ENCODE results near the gene TTC1.

DNA sequence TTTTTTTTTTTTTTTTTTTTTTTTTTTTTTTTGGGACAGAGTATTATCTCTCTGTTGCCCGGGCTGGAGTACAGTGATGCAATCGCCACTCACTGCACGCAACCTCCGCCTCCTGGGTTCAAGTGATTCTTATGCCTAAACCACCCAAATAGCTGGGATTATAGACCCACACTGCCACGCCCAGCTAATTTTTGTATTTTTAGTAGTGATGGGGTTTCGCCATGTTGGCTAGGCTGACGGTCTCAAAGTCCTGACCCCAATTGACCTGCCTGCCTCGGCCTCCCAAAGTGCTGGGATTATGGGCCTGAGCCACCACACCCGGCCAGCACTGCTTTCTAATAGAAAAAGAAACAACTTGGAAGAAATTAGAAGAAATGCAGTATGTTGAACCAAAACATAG, 39.2 kb downstream of the TTC1 start:
- no peak for TF ChIP-seq POLR2A (IDR thresholded peaks at IDR 0.05)
- TF ChIP-seq, protein P1, sequence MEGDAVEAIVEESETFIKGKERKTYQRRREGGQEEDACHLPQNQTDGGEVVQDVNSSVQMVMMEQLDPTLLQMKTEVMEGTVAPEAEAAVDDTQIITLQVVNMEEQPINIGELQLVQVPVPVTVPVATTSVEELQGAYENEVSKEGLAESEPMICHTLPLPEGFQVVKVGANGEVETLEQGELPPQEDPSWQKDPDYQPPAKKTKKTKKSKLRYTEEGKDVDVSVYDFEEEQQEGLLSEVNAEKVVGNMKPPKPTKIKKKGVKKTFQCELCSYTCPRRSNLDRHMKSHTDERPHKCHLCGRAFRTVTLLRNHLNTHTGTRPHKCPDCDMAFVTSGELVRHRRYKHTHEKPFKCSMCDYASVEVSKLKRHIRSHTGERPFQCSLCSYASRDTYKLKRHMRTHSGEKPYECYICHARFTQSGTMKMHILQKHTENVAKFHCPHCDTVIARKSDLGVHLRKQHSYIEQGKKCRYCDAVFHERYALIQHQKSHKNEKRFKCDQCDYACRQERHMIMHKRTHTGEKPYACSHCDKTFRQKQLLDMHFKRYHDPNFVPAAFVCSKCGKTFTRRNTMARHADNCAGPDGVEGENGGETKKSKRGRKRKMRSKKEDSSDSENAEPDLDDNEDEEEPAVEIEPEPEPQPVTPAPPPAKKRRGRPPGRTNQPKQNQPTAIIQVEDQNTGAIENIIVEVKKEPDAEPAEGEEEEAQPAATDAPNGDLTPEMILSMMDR (IDR thresholded peaks at IDR 0.05): no peak
